Skeletal muscle cell (primary cell): ENCODE data around the gene TMC7.

Experiments
- DNase-seq: peaks from one replicate; pipeline ENCODE4 v3.0.0-alpha.2; 2010; ENCODE audit warnings: low read depth
- H3K4me3 ChIP-seq: 2 replicates; pipeline ENCODE4 v1.5.1; 2011; ENCODE audit warnings: low read depth, mild to moderate bottlenecking, control low read depth, low read length, moderate library complexity

Gene TMC7

GRCh38 chr16:19017179-19017578 lies 33.4 kb downstream of the TMC7 start:
- DNase-seq: no peak
- H3K4me3 ChIP-seq: no peak overlapping the region

GRCh38 chr16:19020689-19021088 lies 37.0 kb downstream of the TMC7 start:
- DNase-seq: no peak
- no peak overlapping the region for H3K4me3 ChIP-seq

DNA sequence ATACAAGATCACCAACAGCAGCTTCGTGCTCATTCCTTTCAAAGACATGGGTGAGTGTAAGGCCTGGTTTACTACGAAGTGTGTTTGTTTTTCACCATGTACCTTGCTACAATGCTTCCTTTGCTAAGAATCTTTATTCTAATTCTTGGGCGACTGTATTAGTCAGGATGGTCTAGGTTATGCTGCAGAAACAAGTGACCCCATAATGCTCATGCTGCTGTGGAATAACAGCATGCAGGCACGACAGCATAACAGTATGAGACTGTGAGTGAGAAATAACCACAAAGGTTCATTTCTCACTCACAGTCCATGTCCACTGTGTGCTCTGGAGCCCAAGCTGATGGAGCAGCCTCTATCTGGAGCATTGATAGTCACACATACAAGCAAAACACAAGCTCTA lies 38.0 kb downstream of the TMC7 start:
- no peak overlapping the region for H3K4me3 ChIP-seq
- DNase-seq: no peak

- H3K4me3 ChIP-seq: no peak overlapping the region
- DNase-seq: no peak
These were observed 43.7 kb downstream of the TMC7 start for GRCh38 chr16:19027416-19027815.

DNA sequence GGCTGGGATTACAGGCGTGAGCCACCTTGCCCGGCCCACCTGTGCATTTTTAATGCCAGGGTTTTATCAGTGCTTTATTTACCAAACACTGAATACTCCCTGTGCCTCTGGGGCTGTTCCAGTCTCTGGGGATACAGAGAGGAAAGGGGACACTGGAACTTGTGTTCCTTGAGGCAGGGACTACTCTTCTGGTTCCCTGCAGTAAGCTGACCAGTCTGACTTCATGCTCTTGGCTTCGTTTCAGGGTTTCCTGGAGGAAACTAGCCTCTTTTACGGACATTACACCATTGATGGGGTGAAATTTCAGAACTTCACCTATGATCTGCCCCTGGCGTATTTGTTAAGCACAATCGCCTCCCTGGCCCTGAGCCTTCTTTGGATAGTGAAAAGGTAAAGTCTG lies 46.2 kb downstream of the TMC7 start:
- H3K4me3 ChIP-seq: no peak overlapping the region
- DNase-seq: no peak

DNA sequence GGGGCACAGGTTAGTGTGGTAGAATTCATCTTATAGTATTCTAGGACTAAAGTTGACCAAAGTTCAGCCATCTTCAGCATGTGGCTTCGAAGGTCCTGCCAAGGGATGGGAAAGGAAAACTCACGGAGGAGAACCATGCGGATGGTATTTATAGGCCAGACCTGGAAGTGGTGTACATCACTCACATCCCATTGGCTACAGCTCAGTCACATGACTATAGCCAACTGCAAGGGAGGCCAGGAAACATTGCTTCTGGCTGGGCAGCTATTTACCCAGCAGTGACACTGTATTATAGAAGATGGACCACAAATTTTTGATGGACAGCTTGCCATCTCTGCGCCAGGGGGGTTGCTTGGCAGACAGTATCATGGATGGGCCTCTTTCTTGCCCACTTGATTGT lies 48.0 kb downstream of the TMC7 start:
- H3K4me3 ChIP-seq: no peak overlapping the region
- DNase-seq: no peak

- DNase-seq: no peak
- H3K4me3 ChIP-seq: no peak overlapping the region
These were observed 50.0 kb downstream of the TMC7 start for GRCh38 chr16:19033761-19034160.

DNA sequence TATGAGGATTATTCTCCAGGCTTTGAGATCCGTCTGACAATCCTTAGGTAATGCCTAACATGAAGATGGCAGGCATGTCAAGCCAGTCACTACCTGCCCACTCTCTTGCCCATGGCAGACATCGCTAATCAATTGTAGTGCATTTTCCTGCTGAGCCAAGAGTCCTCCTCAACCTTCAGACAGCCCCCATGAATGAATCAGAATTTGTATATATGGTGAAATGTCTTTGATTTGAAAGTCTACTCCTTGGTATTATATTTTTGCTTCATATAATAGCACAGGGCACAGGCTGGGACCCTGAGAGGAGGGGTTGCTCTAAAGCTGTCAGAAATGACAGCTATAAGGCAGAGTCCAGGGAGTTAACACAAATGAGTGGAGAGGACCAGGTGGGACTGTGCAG lies 56.7 kb downstream of the TMC7 start:
- no peak for DNase-seq
- no peak overlapping the region for H3K4me3 ChIP-seq

GRCh38 chr16:19044769-19045168 lies 61.0 kb downstream of the TMC7 start:
- no peak for DNase-seq
- H3K4me3 ChIP-seq: no peak overlapping the region

DNA sequence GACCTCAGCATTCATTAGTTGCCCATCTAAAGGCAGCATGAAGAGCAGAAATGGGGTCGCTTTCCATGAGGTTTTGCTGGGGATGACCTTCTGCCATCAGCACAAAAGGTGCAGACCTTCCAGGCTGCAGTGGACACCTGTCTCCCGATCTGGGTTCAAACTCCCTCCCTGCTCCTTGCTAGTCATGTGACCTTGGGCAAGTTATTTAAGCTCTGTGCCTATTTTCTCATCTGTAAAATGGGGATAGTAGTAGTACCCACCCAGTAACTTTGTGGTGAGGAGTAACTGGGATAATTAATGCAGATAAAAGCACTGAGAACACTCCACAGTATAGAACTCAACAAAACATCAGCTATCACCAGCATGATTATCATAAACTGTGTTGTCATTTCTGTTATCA lies 62.3 kb downstream of the TMC7 start:
- DNase-seq: no peak
- H3K4me3 ChIP-seq: no peak overlapping the region

DNA sequence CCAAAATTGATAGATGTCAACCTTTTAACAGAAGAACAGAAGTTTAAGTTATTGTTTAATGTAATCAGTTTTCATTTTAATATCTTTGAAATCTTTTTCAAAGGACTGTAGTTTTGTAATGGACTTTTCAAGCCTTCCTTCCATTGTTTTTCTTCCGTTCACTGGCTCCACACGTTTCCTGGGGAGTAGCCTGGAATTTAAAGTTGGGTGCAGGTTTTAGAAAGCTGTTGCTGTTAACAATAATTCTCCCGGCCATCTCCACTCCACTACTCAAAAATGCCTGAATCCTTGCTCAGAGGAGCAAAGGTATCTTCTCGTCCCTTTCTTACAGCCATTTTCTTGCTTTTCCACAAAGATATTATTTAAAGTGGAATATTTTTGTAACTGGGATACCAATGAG lies 79.0 kb downstream of the TMC7 start:
- DNase-seq: no peak
- H3K4me3 ChIP-seq: no peak overlapping the region

DNA sequence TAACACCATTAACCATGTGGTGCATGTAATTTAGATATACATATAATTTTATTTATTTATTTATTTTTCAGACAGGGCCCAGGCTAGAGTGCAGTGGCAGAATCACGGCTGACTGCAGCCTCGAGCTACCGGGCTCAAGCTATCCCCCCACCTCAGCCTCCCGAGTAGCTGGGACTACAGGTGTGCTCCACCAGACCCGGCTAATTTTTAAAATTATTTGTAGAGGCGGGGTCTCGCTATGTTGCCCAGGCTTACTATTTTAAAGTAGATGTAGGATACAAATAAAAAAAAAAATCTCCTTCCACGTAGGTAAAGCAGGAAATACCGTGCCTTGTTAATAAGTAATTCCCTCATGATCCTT lies 83.2 kb downstream of the TMC7 start:
- no peak for DNase-seq
- peak overlapping the region; percentile 76 for H3K4me3 ChIP-seq

- DNase-seq: peak; percentile 99
These were observed 83.9 kb downstream of the TMC7 start, which contains the start of gene COQ7 for GRCh38 chr16:19067349-19068236. Gene COQ7 (plus strand): TSS chr16:19067614. CDS start chr16:19067665, 51 bp downstream.

DNA sequence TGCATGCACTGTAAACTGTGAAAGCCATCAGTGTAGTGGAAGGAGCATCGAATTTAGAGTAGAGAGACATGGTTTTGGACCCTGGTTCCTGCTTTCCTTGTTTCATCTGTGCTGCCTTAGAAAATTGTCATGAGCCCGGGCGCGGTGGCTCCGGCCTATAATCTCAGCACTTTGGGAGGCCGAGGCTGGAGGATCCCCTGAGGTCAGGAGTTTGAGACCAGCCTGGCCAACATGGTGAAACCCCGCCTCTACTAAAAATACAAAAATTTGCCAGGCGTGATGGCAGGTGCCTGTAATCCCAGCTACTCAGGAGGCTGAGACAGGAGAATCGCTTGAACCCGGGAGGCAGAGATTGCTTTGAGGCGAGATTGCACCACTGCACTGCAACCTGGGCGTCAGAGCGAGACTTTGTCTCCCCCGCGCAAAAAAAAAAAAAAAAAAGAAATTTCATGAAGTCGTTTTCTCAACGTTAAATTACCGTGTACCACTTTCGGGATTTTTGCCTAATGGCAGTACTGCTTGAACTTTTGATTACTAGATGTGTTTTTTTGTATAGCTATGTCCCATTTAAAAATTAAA lies 84.6 kb downstream of the TMC7 start:
- peak overlapping the region; percentile 76 for H3K4me3 ChIP-seq
- DNase-seq: no peak

More at GRCh38 chr16:19067349-19068236, 83.9 kb downstream of the TMC7 start, which contains the start of gene COQ7:
- peak within 1 kb of the TSS; percentile 76 for H3K4me3 ChIP-seq

- DNase-seq: no peak
- H3K4me3 ChIP-seq: no peak overlapping the region
These were observed 88.4 kb downstream of the TMC7 start for GRCh38 chr16:19071811-19072777.

GRCh38 chr16:19073344-19073743 lies 89.6 kb downstream of the TMC7 start:
- DNase-seq: no peak
- H3K4me3 ChIP-seq: no peak overlapping the region

- no peak overlapping the region for H3K4me3 ChIP-seq
- DNase-seq: no peak
These were observed 90.1 kb downstream of the TMC7 start for GRCh38 chr16:19073863-19074262.

DNA sequence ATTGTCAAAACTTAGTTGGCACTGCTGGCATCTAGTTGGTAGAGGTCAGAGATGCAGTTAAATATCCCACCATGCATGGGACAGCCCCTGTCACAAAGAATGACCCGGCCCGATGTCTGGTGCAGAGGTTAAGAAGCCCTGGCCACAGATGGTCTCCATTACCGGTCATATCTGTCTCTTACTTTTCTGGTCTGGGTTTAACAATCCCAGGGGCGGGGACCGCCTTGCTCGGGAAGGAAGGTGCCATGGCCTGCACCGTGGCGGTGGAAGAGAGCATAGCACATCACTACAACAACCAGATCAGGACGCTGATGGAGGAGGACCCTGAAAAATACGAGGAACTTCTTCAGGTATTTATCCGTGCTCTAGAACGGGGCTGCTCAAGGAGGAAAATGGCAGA lies 91.8 kb downstream of the TMC7 start:
- no peak overlapping the region for H3K4me3 ChIP-seq
- no peak for DNase-seq

DNA sequence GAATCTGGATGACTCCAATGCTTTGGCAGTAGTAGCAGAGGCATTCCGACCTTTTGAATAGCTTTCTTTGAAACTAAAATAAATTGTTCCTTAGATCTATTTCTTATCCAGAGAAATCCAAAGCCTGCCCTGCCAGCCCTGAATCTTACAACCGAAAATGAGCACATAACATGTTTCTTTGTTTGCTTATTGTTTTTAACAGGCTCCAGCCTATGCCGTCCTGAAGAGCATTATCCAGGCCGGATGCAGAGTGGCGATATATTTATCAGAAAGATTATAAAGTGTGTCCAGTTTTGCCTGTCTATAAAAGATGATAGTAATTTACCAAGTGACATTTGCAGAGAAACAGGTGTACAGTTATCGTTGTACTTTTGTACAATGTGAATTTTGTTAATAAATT lies 94.1 kb downstream of the TMC7 start:
- no peak for DNase-seq
- no peak overlapping the region for H3K4me3 ChIP-seq

DNA sequence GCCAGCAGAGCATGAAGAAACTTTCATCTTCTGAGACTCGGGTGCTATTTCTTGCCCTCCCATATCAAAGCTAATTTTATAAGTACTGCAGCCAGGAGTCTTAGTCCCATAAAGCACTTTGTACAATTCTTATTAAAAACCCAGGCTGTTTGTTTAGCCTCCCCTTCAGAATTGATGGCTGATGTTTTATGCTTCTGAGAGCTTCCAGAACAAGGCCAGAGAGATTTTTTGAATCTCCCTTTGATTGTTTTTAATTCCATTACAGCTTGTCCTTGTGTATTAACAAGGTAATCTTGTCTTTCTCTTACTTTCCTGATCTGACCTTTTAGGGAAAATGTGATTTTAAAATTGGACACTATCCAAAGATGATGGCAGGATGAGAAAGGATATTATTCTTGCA lies 99.9 kb downstream of the TMC7 start:
- no peak overlapping the region for H3K4me3 ChIP-seq
- no peak for DNase-seq
